PC-3 (cell line): Measurements from ENCODE around the gene HMGXB3.

Experiments
- CTCF ChIP-seq: fragments of 300-600 bp; sonication (generic); conservative IDR thresholded peaks from 2 replicates; pipeline ENCODE4 v1.5.1; 2017; ENCODE audit warnings: antibody characterized with exemption, low read depth, mild to moderate bottlenecking, low read length
- EZH2 ChIP-seq: fragments of 300-600 bp; sonication (generic); IDR thresholded peaks from one replicate; pipeline ENCODE4 v1.6.1; 2017; ENCODE audit warnings: antibody characterized with exemption, mild to moderate bottlenecking, low read length; ENCODE audit not compliant: unreplicated experiment
- EZH2phosphoT487 ChIP-seq: fragments of 300-600 bp; sonication (generic); IDR thresholded peaks from 2 replicates; pipeline ENCODE4 v1.6.1; 2018; ENCODE audit warnings: mild to moderate bottlenecking, antibody characterized with exemption, low read length, borderline replicate concordance

DNA sequence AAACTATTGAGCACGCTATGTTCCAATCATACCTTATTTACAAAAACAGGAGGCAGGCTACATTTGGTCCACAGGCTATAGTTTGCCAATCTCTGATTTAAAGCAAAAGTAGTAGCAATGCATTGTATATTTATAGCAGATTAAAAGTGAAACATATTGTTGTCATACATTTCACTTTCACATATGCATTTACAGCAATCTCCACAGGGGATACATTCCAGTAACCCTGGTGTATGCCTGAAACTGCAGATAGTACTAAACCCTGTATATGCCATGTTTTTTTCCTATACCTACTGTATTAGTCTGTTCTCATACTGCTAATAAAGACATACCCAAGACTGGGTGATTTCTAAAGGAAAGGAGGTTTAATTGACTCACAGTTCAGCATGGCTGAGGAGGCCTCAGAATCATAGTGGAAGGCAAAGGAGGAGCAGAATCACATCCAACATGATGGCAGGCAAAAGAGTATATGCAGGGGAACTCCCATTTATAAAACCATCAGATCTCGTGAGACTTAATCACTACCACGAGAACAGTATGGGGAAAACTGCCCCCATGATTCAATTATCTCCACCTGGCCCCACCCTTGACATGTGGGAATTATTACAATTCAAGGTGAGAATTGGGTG, 91.7 kb downstream of the HMGXB3 start:
- TF ChIP-seq CTCF (no peak), EZH2phosphoT487 (no peak), EZH2 (no peak)
